Neural progenitor cell (in vitro differentiated cells): ENCODE measurements around the gene SLC35C1. TPM values are rescaled to one million over a fixed set of nuclear protein-coding genes. Genes with fewer than 3 reads are reported as not detected.
"Not testable (repeated sequence)": the region's sequence is repeated elsewhere in the genome, so short reads cannot be mapped to it uniquely, and the experiment has no call there.

Experiments
- DNase-seq: peaks from one replicate; pipeline ENCODE4 v3.0.0-alpha.2; 2016; ENCODE audit warnings: low spot score
- H2AFZ ChIP-seq: fragments of 200-600 bp; sonication (generic); replicated peaks from 2 replicates; pipeline ENCODE4 v1.6.1; 2016; ENCODE audit warnings: antibody characterized with exemption
- H3F3A ChIP-seq: fragments of 200-600 bp; sonication (generic); 2 replicates; pipeline ENCODE4 v1.6.1; 2016; ENCODE audit warnings: antibody characterized with exemption, low read depth
- H3K27ac ChIP-seq: fragments of 200-600 bp; sonication (generic); 2 replicates; pipeline ENCODE4 v1.5.1; 2016; ENCODE audit warnings: mild to moderate bottlenecking
- H3K27me3 ChIP-seq: fragments of 200-600 bp; sonication (generic); 2 replicates; pipeline ENCODE4 v1.6.1; 2016; ENCODE audit warnings: mild to moderate bottlenecking, moderate library complexity
- H3K36me3 ChIP-seq: fragments of 200-600 bp; sonication (generic); 2 replicates; pipeline ENCODE4 v1.5.1; 2016
- H3K4me1 ChIP-seq: fragments of 200-600 bp; sonication (generic); 2 replicates; pipeline ENCODE4 v1.6.1; 2016; ENCODE audit warnings: mixed run types
- H3K4me2 ChIP-seq: fragments of 200-600 bp; sonication (generic); 2 replicates; pipeline ENCODE4 v1.6.1; 2016
- H3K4me3 ChIP-seq: fragments of 200-600 bp; sonication (generic); 2 replicates; pipeline ENCODE4 v1.5.1; 2016
- H3K79me2 ChIP-seq: fragments of 200-600 bp; sonication (generic); 2 replicates; pipeline ENCODE4 v1.6.1; 2016; ENCODE audit warnings: low read depth
- H3K9ac ChIP-seq: fragments of 200-600 bp; sonication (generic); 2 replicates; pipeline ENCODE4 v1.6.1; 2016
- H3K9me3 ChIP-seq: fragments of 200-600 bp; sonication (generic); 2 replicates; pipeline ENCODE4 v1.5.1; 2016; ENCODE audit warnings: low read depth
- H4K20me1 ChIP-seq: fragments of 200-600 bp; sonication (generic); 2 replicates; pipeline ENCODE4 v1.6.1; 2016; ENCODE audit warnings: low read depth
- H3K27ac Mint-ChIP-seq: 3 replicates; pipeline ENCODE4 v1.8.0; 2021; ENCODE audit warnings: mixed read lengths
- H3K27me3 Mint-ChIP-seq: 2 replicates; pipeline ENCODE4 v1.8.0; 2022; ENCODE audit warnings: low read depth, mild to moderate bottlenecking, inconsistent platforms, moderate library complexity, mixed read lengths; ENCODE audit not compliant: insufficient read depth
- H3K36me3 Mint-ChIP-seq: 3 replicates; pipeline ENCODE4 v1.8.0; 2021; ENCODE audit warnings: mixed read lengths
- H3K4me1 Mint-ChIP-seq: 3 replicates; pipeline ENCODE4 v1.8.0; 2021; ENCODE audit warnings: mixed read lengths
- H3K4me3 Mint-ChIP-seq: 3 replicates; pipeline ENCODE4 v1.8.0; 2021; ENCODE audit warnings: mild to moderate bottlenecking, moderate library complexity, mixed read lengths
- H3K9me3 Mint-ChIP-seq: 3 replicates; pipeline ENCODE4 v1.8.0; 2020; ENCODE audit warnings: mixed read lengths
- CTCF ChIP-seq: fragments of 200-600 bp; sonication (generic); IDR thresholded peaks from 2 replicates; pipeline ENCODE4 v1.5.1; 2017; ENCODE audit warnings: antibody characterized with exemption, mild to moderate bottlenecking
- EZH2 ChIP-seq: fragments of 200-600 bp; sonication (generic); IDR thresholded peaks from 2 replicates; pipeline ENCODE4 v1.6.1; 2017; ENCODE audit warnings: antibody characterized with exemption, mild to moderate bottlenecking, moderate library complexity
- EZH2phosphoT487 ChIP-seq: fragments of 200-600 bp; sonication (generic); IDR thresholded peaks from 2 replicates; pipeline ENCODE4 v1.6.1; 2017; ENCODE audit warnings: antibody characterized with exemption
- total RNA-seq: library from RNA; depleted of rRNA; stranded (reverse); fragments of >200 nt; gene quantifications from 2 replicates; pipeline ENCODE4 v1.2.3, GENCODE V29; 2015; ENCODE audit warnings: low replicate concordance

Gene SLC35C1
- total RNA-seq, 1 donor from 2014 or later, result 1.3 TPM

- DNase-seq, result no peak
- no peaks in the 10 kb centered on the region for H3K9me3 Mint-ChIP-seq
- peaks cover 16% of the 10 kb centered on the region for H3K27me3 Mint-ChIP-seq
- Histone ChIP-seq H3K27ac (no peak overlapping the region), H3K4me3 (no peak overlapping the region), H2AFZ (no peak overlapping the region), H3K36me3 (no peaks in the 10 kb centered on the region), H3F3A (peaks cover 13% of the 10 kb centered on the region), H3K27me3 (peaks cover 26% of the 10 kb centered on the region), H3K79me2 (no peaks in the 10 kb centered on the region), H4K20me1 (no peaks in the 10 kb centered on the region), H3K4me1 (no peaks in the 10 kb centered on the region), H3K9ac (no peak overlapping the region), H3K9me3 (no peaks in the 10 kb centered on the region), H3K4me2 (peak overlapping the region; percentile 94)
- no peak overlapping the region for H3K27ac Mint-ChIP-seq
- H3K36me3 Mint-ChIP-seq, result peaks cover 4% of the 10 kb centered on the region
- no peak for TF ChIP-seq EZH2
- no peak for TF ChIP-seq CTCF
- no peak for TF ChIP-seq EZH2phosphoT487
- peak overlapping the region; percentile 95 for H3K4me3 Mint-ChIP-seq
- peaks cover 16% of the 10 kb centered on the region for H3K4me1 Mint-ChIP-seq
These were observed 2.2 kb downstream of the SLC35C1 start for GRCh38 chr11:45806937-45807791.

- H3F3A ChIP-seq, result peaks cover 16% of the 10 kb centered on the region
- H3K36me3 ChIP-seq, result no peaks in the 10 kb centered on the region
- H3K36me3 Mint-ChIP-seq, result peaks cover 4% of the 10 kb centered on the region
- no peak for DNase-seq
- H3K27me3 ChIP-seq, result peaks cover 20% of the 10 kb centered on the region
- H3K4me1 ChIP-seq, result peaks cover 3% of the 10 kb centered on the region
- no peak overlapping the region for H3K27ac Mint-ChIP-seq
- H3K79me2 ChIP-seq, result no peaks in the 10 kb centered on the region
- TF ChIP-seq CTCF, result no peak
- TF ChIP-seq EZH2, result no peak
- TF ChIP-seq EZH2phosphoT487, result no peak
- H3K9me3 Mint-ChIP-seq, result no peaks in the 10 kb centered on the region
- no peaks in the 10 kb centered on the region for H3K9me3 ChIP-seq
- no peak overlapping the region for H2AFZ ChIP-seq
- no peak overlapping the region for H3K4me3 ChIP-seq
- H4K20me1 ChIP-seq, result peaks cover 1% of the 10 kb centered on the region
- peaks cover 12% of the 10 kb centered on the region for H3K27me3 Mint-ChIP-seq
- no peak overlapping the region for H3K27ac ChIP-seq
- H3K9ac ChIP-seq, result no peak overlapping the region
- H3K4me3 Mint-ChIP-seq, result no peak overlapping the region
- peak overlapping the region; percentile 94 for H3K4me2 ChIP-seq
- H3K4me1 Mint-ChIP-seq, result peaks cover 17% of the 10 kb centered on the region
These were observed 2.9 kb downstream of the SLC35C1 start for GRCh38 chr11:45807792-45808238.

- H3K9ac ChIP-seq, H3K4me3 ChIP-seq, DNase-seq, H3K9me3 Mint-ChIP-seq, H3K27ac Mint-ChIP-seq, H3K27ac ChIP-seq, H3K4me2 ChIP-seq, H3K36me3 Mint-ChIP-seq, H4K20me1 ChIP-seq, H3K4me1 ChIP-seq, H3K79me2 ChIP-seq, H2AFZ ChIP-seq, H3K9me3 ChIP-seq, H3K27me3 Mint-ChIP-seq, H3K36me3 ChIP-seq, H3K4me3 Mint-ChIP-seq: not testable (repeated sequence)
- H3K4me1 Mint-ChIP-seq, result peaks cover 21% of the 10 kb centered on the region
- Histone ChIP-seq H3K27me3 (peaks cover 13% of the 10 kb centered on the region), H3F3A (peaks cover 19% of the 10 kb centered on the region)
These were observed 3.5 kb downstream of the SLC35C1 start for GRCh38 chr11:45808427-45808826.
